ENCODE measurements around the gene RAMP2.
"Not testable (repeated sequence)": the region's sequence is repeated elsewhere in the genome, so short reads cannot be mapped to it uniquely, and the experiment has no call there.

Gene RAMP2

GRCh38 chr17:42760652-42761581 is at the start of gene RAMP2:
Gene RAMP2 (plus strand): TSS chr17:42761227. CDS start chr17:42761262, 35 bp downstream.
- peak; percentile 47 for DNase-seq

DNA sequence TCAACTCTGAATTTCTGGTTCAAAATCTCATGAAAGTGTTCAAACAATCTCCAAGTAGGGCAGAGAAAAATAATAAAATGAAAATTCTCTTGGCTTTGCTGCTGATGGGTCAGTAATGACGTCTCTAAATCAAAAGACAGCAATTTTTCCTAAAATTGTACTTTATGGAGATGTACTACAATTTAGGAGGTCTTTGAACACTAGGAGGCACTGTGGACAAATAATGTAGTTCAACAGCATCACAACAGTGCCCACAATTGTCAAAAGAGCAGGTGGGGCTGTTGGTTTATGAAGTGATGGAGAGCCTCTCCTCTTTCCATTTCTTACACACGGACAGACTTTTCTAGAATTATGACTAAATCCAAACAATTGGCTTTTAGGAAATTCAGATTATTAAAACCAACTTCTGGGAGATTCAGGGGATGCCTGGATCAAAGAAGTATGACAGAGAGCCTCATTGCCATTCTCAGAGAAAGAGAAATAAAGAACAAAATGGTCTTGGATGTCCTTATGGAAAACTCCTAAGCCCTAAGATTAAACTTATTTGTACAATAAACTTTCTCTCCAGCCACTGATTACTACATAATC is 39.9 kb upstream of the RAMP2 start:
- DNase-seq = peak; percentile 92

- no peak for DNase-seq
Observed at GRCh38 chr17:42723636-42724035, 37.4 kb upstream of the RAMP2 start.

GRCh38 chr17:42725143-42725542 is 35.9 kb upstream of the RAMP2 start:
- no peak for DNase-seq

GRCh38 chr17:42740699-42741098 is 20.3 kb upstream of the RAMP2 start:
- no peak for DNase-seq

- DNase-seq = not testable (repeated sequence)
Observed at GRCh38 chr17:42742916-42743315, 18.1 kb upstream of the RAMP2 start.

DNA sequence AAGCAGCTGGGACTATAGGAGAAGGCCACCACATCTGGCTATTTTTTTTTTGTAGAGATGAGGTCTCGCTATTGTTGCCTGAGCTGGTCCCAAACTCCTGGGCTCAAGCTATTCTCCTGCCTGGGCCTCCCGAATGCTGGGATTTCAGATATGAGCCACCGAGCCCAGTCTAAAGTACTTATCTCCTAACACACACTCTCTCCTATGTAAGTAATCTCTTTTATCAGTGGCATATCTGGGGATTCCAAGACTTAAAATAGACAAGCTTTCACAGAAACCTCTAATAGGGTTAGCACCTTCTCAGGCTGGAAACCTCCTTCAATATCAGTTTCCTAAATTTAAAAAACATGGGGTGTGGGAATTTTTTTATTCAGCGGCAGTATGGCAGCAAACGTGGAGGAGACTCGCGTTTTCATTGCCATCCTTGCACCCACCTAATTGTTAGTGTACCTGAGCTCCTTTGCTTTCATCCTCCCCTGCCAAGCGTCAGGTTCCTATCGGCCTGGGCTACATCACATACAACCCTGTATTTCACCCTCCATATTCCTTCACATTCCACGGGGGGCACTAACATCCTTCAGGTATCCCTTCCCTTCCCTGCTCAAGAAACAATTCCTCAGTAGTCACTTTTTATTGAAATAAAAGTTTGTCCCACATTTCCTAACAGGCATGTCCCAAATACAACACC is 17.3 kb upstream of the RAMP2 start:
- DNase-seq = peak; percentile 65

- DNase-seq = peak; percentile 76
Observed at GRCh38 chr17:42744283-42744805, 16.7 kb upstream of the RAMP2 start.

DNA sequence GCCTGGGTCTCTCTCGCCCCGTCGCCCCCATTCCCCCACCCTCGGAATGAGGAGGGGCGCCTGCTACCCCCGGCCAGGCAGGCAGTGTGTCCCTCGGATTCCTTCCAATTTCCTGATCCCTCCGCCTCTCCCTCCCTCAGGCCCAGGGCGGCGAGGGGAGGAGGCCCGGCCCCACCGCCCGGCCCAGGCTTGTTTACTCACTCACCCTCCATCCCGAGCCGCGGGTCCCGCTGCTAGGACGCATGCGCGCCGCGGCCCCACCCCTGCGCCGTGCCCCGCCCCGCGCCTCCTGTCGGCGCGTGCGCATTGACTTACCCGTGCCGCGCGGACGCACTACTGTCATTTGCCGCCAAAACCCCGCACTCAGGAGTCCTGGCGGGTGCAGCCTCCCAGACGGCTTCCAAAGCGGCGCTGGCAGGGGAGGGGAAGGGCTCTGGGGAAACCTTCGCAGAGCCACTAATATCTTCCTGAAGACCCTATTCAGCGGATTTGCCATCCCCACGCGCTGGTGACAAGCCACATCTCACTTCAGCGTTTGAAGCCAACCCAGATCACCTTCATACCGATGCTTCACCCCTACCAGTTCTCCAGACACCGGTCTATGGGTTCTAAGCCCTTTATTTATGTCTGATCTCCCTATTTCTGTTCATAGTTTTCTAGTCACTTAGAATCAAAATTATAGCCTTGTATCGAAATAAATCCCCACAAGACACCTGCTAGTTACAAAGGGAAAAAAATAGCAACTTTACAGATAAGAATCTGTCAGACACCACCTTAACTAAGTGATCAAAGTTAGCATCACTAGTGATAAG is 16.0 kb upstream of the RAMP2 start, which contains the start of gene EZH1:
Gene EZH1, minus strand, starts transcription at position 235 of the 812 bp plus-strand sequence. CDS start 16,099 bp downstream, outside the sequence.
- DNase-seq = peak; percentile 96

GRCh38 chr17:42748202-42748907 is 12.7 kb upstream of the RAMP2 start:
- no peak for DNase-seq

DNA sequence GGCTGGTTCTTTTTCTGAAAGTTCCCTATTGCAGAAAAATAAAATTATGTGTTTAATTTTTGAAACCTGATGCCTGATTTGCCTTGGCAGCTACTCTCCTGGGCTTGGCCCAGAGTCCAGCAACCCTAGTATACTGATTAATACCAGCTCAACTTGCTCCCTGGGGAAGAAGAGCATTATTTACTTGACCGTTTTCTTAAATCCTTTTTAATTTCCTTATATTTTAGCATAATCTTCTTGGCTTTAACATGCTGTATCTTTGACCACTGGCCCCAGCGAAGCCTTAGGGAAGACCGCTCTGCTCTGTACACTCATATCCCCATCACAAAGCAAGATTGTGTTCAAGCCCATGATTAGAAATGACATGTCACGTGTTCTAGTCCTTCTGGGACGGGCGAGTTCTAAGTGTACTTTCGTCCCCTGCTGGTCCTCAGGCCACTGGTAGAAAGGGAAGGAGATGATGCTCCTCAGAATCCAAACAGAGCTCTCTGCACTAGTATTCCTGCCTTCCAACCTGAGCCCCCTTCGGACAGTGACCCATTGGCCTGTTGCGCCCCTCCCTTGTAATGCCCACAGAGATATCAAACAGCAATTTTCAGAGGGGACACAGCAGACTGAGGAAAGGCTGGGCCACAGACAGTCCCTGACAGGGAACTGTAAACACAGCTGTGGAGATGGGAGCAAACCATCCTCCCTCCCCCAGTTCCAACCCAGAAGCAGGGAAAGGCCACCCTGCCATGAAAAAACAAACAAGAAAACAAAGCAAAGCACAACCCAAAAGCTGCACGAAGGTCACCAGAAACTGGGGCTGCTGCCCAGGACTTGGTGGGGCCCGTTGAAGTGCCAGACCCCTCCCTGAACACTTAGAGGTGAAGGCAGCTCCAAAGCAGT is 11.9 kb upstream of the RAMP2 start:
- no peak for DNase-seq

- DNase-seq = peak; percentile 38
Observed at GRCh38 chr17:42750739-42751344, 10.2 kb upstream of the RAMP2 start.

- peak; percentile 51 for DNase-seq
Observed at GRCh38 chr17:42751628-42752027, 9.4 kb upstream of the RAMP2 start.

- DNase-seq = no peak
Observed at GRCh38 chr17:42754782-42755181, 6.2 kb upstream of the RAMP2 start.

GRCh38 chr17:42759982-42760651 is 910 bp upstream of the RAMP2 start:
- no peak for DNase-seq

- DNase-seq = no peak
Observed at GRCh38 chr17:42761638-42762037, 611 bp downstream of the RAMP2 start.

- DNase-seq = no peak
Observed at GRCh38 chr17:42766124-42766523, 5.1 kb downstream of the RAMP2 start.

DNA sequence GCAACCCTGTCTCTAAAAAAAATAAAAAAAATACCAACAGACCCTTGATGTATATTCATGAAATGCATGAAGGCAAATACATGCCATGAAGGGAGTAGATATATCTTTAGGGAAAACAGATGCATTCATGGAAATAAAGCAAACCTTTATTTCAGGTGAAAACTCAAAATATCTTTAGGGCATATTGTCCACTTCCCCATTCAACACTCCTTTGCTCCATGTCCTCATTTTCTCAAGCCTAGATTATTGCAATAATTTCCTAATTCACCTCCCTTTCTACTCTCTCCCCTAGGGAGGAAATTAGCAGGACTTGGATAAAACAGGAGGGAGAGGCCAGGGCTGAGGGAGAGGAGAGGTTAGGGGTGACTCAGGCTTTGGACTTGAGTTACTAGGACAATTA is 6.5 kb downstream of the RAMP2 start:
- no peak for DNase-seq

DNA sequence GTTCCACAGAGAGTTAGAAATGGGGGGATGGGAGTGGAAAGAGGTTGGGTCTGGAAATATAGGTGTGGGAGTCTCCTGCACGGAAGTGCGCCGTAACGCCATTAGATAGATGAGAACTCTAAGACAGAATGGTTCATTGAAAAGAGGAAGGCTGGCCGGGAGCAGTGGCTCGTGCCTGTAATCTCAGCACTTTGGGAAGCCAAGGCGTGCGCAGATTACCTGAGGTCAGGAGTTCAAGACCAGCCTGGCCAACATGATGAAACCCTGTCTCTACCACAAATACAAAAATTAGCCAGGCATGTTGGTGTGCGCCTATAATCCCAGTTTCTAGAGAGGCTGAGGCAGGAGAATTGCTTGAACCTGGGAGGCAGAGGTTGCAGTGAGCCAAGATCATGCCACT is 7.0 kb downstream of the RAMP2 start:
- DNase-seq = not testable (repeated sequence)

DNA sequence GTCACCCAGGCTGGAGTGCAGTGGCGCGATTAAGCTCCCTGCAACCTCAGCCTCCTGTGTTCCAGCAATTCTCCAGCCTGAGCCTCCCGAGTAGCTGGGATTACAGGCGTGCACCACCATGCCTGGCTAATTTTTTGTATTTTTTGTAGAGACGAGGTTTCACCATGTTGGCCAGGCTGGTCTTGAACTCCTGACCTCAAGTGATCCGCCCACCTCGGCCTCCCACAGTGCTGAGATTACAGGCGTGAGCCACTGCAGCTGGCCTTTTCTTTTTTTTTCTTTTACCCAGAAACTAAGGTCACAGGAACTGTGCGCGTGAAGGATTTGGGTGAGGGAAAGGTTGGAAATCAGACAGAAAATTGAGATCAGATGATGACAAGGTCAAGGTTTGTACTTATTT is 8.9 kb downstream of the RAMP2 start:
- DNase-seq = not testable (repeated sequence)

Measured in hematopoietic multipotent progenitor cell treated with erythropoietin and hydrocortisone succinate and interleukin-3 and kit ligand, for 6 days (in vitro differentiated cells).